Eye (tissue), 1 donor: Measurements from ENCODE around the gene TBCCD1.

Source experiments
- DNase-seq: peaks from one replicate; pipeline ENCODE4 v3.0.0-alpha.2; 2015

Gene TBCCD1, protein sequence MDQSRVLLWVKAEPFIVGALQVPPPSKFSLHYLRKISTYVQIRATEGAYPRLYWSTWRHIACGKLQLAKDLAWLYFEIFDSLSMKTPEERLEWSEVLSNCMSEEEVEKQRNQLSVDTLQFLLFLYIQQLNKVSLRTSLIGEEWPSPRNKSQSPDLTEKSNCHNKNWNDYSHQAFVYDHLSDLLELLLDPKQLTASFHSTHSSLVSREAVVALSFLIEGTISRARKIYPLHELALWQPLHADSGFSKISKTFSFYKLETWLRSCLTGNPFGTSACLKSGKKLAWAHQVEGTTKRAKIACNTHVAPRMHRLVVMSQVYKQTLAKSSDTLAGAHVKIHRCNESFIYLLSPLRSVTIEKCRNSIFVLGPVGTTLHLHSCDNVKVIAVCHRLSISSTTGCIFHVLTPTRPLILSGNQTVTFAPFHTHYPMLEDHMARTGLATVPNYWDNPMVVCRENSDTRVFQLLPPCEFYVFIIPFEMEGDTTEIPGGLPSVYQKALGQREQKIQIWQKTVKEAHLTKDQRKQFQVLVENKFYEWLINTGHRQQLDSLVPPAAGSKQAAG

DNA sequence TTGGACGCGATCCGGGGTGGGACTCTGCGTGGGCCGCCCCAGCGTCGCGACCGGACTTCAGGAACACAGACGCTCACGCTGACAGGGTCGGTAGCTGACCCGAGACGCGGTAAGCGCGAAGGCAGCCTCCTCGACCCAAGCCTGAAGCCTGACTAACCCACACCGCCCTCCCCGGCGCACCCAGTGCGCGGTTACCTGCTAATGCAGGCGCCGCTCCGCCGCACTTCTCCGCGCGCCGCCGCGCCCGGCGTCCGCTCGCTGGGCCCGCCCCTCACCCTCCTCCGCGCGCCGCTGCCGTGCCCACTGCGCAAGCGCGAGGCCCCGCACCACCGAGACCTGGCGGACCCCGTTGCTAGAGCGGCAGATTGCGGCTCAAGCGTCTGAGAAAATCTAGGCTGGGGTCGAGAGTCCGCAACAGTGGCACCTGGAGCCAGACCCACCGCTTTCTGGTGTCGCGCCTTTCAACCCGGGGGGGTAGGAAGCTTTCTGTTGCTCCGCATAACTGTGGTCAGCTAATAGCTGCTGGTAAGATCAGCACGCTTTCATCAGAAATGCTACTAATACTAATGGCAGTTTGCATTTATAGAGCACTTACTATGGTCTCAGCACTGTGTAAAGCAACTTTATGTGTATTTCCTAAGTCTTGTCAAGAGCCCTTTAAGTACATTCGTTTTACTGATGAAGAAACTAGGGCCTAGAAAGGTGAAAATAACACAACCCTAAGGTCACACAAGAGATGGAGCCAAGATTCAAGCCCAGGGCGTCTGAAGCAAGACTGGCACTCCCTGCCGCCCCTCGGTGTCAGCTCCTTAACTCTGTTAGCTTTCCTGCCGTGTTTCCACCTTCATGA lies at the start of gene TBCCD1:
TSS of gene TBCCD1 (minus strand) at position 268 of the 850 bp plus-strand sequence. CDS start 3,010 bp downstream, outside the sequence.
- DNase-seq, result peak; percentile 97

- DNase-seq, result no peak
Measured at GRCh38 chr3:186616299-186616617, 49.1 kb upstream of the TBCCD1 start.

DNA sequence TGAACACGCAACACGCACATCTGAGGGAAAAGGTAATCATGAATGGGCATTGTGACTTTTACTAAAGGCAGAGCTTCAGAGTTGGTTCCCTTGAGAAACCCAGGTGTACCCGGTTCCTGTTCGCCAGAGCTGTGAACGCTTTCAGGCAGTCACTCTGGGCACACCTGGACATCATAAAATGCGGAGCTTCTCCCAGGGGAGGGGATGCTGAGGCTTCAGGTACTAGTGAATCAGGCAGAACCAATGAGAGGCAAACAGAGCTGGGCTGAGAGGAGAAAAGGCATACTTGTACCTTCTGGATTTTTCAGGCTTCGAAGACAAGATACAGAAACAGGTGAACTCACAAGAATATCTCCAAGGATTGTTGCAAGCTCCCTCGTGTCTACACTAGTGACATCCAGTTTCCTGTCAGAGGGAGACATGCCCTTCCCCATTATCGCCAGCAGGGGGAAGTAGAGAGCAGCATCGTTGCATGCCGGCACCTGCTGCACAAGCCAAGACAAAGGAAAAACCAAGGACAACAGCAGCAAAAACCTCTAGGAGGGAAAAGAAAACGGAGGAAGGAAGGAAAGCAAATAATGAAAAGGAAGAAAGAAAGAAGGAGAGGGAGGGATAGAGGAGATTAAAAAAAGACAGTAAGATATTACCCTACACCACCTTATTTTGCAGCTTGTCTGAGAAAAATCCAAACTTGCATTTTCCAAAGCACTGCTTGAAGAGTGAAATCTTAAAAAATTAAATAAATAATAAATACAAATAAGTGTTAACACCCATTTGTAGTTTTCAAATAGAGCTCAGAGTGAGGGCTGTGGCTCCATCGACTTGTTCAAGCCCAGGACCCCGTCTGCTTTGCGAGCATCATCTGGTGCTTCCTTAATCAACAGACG lies 47.7 kb upstream of the TBCCD1 start:
- peak; percentile 97 for DNase-seq

- no peak for DNase-seq
Measured at GRCh38 chr3:186614266-186614596, 47.1 kb upstream of the TBCCD1 start.

DNA sequence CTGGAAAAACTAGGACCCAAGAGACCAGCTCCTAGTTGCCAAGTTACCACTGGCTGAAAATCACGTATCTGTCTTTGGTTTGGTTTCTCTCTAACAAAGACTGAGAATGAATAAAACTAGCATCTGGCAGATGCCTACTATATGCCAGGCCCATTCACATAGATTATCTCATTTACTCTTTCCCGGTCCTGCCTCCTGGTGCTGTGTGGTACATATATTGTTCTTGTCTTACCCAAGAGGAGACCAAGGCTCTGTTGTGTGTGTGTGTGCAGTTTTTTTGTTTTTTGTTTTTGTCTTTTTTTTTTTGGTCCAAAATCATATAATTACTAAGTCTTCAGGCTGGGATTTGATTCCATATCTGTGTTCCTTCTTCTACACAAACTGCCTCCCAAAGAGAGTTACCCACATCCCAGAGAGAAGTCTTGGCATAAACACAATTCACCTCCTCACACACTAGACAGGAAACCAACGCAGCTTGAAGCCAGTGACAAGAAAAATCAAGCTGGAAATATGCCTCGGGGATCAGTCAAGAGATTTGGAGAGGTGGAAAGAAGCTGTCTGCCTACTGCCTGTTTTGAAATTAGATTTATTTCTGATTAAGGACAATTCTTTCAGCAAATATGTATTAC lies 46.6 kb upstream of the TBCCD1 start:
- DNase-seq, result no peak

GRCh38 chr3:186612721-186613636 lies 45.8 kb upstream of the TBCCD1 start, which contains the start of gene AHSG:
TSS of gene AHSG (plus strand) at chr3:186613060. CDS start at chr3:186613142, 82 bp downstream.
- no peak for DNase-seq

DNA sequence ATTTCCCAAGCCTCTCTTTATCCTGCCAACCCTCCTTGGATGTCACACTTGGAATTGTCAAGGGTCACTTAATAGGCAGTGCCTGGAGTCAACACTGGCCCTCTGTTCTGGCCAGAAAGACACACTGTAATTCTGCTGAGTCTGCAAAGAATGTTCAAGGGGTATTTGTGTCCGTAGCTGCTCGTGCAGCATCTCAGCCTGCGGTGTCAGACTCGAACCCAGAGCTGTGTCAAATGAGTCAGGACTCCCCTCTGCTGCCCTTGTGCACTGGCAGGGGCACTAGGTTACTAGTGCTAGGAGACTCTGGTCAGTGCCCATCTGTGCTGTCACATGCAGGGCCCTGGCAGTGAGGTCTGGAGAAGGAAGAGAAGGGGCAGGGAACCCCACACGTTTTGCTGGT lies 44.9 kb upstream of the TBCCD1 start:
- no peak for DNase-seq

GRCh38 chr3:186609247-186609868 lies 42.2 kb upstream of the TBCCD1 start:
- no peak for DNase-seq

DNA sequence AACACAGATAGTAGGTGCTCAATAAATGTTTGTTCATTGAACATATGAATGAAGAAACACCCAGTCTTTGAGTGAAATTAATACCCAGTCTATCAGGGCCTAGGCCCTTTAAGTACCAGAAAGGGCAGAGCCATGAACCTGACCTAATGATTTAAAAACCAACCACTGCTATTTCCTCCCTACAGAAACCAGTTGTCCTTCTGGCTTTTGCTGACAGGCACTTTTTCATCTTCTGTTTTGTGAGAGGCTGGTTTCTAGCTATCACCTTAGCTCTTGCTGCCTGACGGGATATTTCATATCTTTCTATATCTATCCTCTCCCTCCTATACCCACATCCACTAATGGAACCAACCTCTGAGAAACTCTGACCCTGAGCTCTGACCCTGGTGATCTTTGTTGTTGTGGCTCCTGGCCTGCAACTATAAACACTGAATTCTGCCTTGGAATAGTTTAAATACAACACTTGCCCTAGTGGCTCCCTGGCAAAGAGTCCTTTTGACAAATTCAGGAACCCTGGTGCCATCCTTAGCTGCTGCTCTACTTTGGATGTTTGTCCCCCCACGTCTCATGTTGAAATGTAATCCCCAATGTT lies 41.6 kb upstream of the TBCCD1 start:
- no peak for DNase-seq

GRCh38 chr3:186605561-186606545 lies 38.7 kb upstream of the TBCCD1 start:
- DNase-seq, result no peak

- no peak for DNase-seq
Measured at GRCh38 chr3:186605078-186605477, 37.9 kb upstream of the TBCCD1 start.

GRCh38 chr3:186603159-186603558 lies 36.0 kb upstream of the TBCCD1 start:
- no peak for DNase-seq

DNA sequence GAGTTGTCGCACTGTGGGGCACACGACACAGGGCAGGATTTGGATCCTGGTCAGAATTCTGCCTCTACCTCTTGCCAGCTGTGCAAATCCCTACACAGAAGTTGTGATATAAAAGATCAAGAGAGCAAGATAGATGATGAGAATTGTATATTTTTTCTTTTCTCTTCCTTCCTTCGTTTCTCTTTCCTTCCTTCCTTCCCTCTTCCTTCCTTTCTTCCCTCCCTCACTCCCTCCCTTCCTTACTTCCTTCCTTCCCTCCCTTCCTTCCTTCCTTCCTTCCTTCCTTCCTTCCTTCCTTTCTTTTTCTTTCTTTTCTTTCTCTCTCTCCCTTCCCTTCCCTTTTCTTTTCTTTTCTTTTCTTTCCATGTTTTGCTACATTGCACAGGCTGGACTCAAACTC lies 33.8 kb upstream of the TBCCD1 start:
- DNase-seq, result no peak

DNA sequence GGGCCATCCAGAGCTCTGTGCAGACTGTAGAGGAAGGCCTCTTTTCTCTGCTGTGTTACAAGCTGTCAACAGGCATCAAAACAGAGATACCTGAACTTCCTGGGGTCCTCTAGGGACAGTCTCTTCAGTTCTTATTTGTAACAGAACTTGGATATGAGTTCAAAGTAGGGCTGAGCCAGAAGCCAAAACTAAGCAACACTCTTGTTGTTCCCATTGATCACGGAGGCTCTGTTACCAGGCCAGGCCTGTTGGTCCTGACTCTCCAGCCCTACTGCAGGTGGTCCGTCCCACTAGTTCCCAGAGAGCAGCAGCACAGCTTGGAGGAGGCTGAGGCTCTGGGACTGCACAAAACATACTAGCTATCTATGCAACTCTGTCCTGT lies 32.6 kb upstream of the TBCCD1 start:
- no peak for DNase-seq

GRCh38 chr3:186599142-186599784 lies 32.1 kb upstream of the TBCCD1 start:
- DNase-seq, result no peak

DNA sequence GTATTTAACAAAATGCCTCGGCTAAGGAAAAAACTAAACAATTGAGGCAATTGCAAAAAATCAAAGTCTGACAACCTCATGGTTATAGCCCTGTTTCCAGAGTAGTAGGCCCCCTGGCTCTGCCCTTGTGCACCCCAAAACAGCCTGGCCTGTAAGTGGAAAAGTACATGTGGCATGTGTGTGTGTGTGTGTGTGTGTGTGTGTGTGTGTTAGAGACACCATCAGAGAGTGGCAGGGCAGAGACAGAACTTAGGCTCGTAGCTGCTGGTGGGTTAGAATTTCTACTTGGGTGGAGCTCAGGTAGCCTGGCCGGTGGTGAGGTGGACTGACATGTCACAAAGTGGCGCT lies 31.6 kb upstream of the TBCCD1 start:
- DNase-seq, result no peak

DNA sequence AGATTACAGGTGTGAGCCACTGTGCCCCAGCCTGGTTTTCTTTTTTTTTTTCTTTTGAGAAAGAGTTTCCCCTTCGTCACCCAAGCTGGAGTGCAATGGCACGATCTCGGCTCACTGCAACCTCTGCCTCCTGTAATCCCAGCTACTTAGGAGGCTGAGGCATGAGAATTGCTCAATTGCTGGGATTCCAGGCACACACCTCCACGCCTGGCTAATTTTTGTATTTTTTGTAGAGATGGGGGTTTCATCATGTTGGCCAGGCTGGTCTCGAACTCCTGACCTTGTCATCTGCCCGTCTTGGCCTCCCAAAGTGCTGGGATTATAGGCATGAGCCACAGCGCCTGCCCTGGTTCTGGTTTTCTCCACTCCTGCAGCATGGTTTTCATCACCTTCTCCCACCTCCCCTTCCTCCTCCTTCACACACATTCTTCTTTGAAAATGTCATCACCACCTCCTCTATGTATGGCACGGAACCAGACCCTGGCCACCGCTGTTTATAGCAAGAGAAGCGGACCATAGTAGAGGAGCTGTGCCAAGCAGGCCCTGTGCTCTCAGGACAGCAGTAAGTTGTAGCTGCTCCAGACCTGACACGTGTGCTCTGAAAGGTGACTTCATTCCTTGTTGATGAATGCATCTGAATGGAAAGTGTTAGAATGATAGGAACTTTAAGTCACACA lies 31.1 kb upstream of the TBCCD1 start:
- DNase-seq, result no peak
